ENCODE measurements around the gene SPON1. TPM values are rescaled to one million over a fixed set of nuclear protein-coding genes. Genes with fewer than 3 reads are reported as not detected.

Gene SPON1
- total and polyA plus RNA-seq, 9 donors: 11.9 to 112 (median 56.4) TPM

- H3K4me3 ChIP-seq: no peak overlapping the region
- no peaks in the 10 kb centered on the region for H3K27me3 ChIP-seq
- no peak overlapping the region for H3K27ac ChIP-seq
- intact Hi-C loops (cut with DNase I): no loop called here
- no peaks in the 10 kb centered on the region for H3K9me3 ChIP-seq
- H3K4me1 ChIP-seq (ENCODE audit: insufficient read depth): peaks cover 10% of the 10 kb centered on the region
- no peak for DNase-seq
- no peak for TF ChIP-seq EP300 (IDR thresholded peaks at IDR 0.05)
- no peak for TF ChIP-seq POLR2A (IDR thresholded peaks at IDR 0.05)
- TF ChIP-seq CTCF (IDR thresholded peaks at IDR 0.05): no peak
- 53 to 93% (median 67%) methylated on average over 2 of the region's 2 CpGs for WGBS, 3 donors
- no peaks in the 10 kb centered on the region for H3K36me3 ChIP-seq
These were observed 220.4 kb downstream of the SPON1 start for GRCh38 chr11:14182833-14183364.

GRCh38 chr11:14184028-14184940, 221.8 kb downstream of the SPON1 start:
- TF ChIP-seq CTCF (IDR thresholded peaks at IDR 0.05): no peak
- TF ChIP-seq POLR2A (IDR thresholded peaks at IDR 0.05): no peak
- no peak for TF ChIP-seq EP300 (IDR thresholded peaks at IDR 0.05)
- 54 to 57% (median 55%) methylated on average over 4 of the region's 4 CpGs for WGBS, 3 donors
- intact Hi-C loops (cut with DNase I): no loop called here

GRCh38 chr11:14185461-14185860, 222.9 kb downstream of the SPON1 start:
- intact Hi-C loops (cut with DNase I): no loop called here
- no peaks in the 10 kb centered on the region for H3K9me3 ChIP-seq
- no peak overlapping the region for H3K27ac ChIP-seq
- no peaks in the 10 kb centered on the region for H3K36me3 ChIP-seq
- no peak for DNase-seq
- H3K27me3 ChIP-seq: no peaks in the 10 kb centered on the region
- H3K4me1 ChIP-seq (ENCODE audit: insufficient read depth): peaks cover 12% of the 10 kb centered on the region
- 92 to 97% (median 93%) methylated on average over 1 of the region's 1 CpG for WGBS, 3 donors
- H3K4me3 ChIP-seq: no peak overlapping the region
- TF ChIP-seq CTCF (IDR thresholded peaks at IDR 0.05) (no peak), POLR2A (IDR thresholded peaks at IDR 0.05) (no peak), EP300 (IDR thresholded peaks at IDR 0.05) (no peak)

More at GRCh38 chr11:14184028-14184940, 221.8 kb downstream of the SPON1 start:
- H3K4me1 ChIP-seq (ENCODE audit: insufficient read depth): peaks cover 10% of the 10 kb centered on the region
- no peak for DNase-seq
- H3K27me3 ChIP-seq: no peaks in the 10 kb centered on the region
- H3K9me3 ChIP-seq: no peaks in the 10 kb centered on the region
- no peak overlapping the region for H3K27ac ChIP-seq
- H3K4me3 ChIP-seq: no peak overlapping the region
- no peaks in the 10 kb centered on the region for H3K36me3 ChIP-seq

GRCh38 chr11:14186046-14186775, 223.7 kb downstream of the SPON1 start:
- peaks cover 17% of the 10 kb centered on the region for H3K4me1 ChIP-seq (ENCODE audit: insufficient read depth)
- intact Hi-C loops (cut with DNase I): no loop called here
- no peak overlapping the region for H3K4me3 ChIP-seq
- no peaks in the 10 kb centered on the region for H3K27me3 ChIP-seq
- DNase-seq: no peak
- no peaks in the 10 kb centered on the region for H3K9me3 ChIP-seq
- H3K36me3 ChIP-seq: no peaks in the 10 kb centered on the region
- H3K27ac ChIP-seq: no peak overlapping the region
- TF ChIP-seq CTCF (IDR thresholded peaks at IDR 0.05): no peak

Measured in ovary (tissue), 9 donors.